Neural cell (in vitro differentiated cells): Measurements from ENCODE around the gene BICD1. TPM values are rescaled to one million over a fixed set of nuclear protein-coding genes. Genes with fewer than 3 reads are reported as not detected.

ENCODE experiments used
- H2AFZ ChIP-seq: fragments of 200-600, 300-800 bp; sonication (generic), shearing (Covaris generic); 2 replicates; pipeline ENCODE4 v1.6.0; 2014; ENCODE audit warnings: low read depth, mild to moderate bottlenecking, antibody characterized with exemption, low read length, moderate library complexity
- H3F3A ChIP-seq: fragments of 200-600 bp; shearing (Covaris generic); 2 replicates; pipeline ENCODE4 v1.6.1; 2016; ENCODE audit warnings: mild to moderate bottlenecking, moderate library complexity, mixed read lengths, antibody characterized with exemption, low read length; ENCODE audit not compliant: insufficient read depth, poor library complexity, severe bottlenecking
- H3K27ac ChIP-seq: fragments of 200-600, 300-800 bp; sonication (generic), shearing (Covaris generic); 2 replicates; pipeline ENCODE4 v1.5.1; 2014; ENCODE audit warnings: mild to moderate bottlenecking, low read length, moderate library complexity
- H3K27me3 ChIP-seq: fragments of 300-800, 200-600 bp; sonication (generic), shearing (Covaris generic); 2 replicates; pipeline ENCODE4 v1.6.0; 2014; ENCODE audit warnings: mild to moderate bottlenecking, low read depth, low read length, moderate library complexity; ENCODE audit not compliant: insufficient read depth
- H3K36me3 ChIP-seq: fragments of 300-800, 200-600 bp; sonication (generic), shearing (Covaris generic); 2 replicates; pipeline ENCODE4 v1.5.1; 2014; ENCODE audit warnings: mild to moderate bottlenecking, antibody characterized with exemption, low read length, moderate library complexity; ENCODE audit not compliant: insufficient read depth
- H3K4me2 ChIP-seq: fragments of 300-800, 200-600 bp; sonication (generic), shearing (Covaris generic); 2 replicates; pipeline ENCODE4 v1.6.0; 2014; ENCODE audit warnings: mild to moderate bottlenecking, low read length
- H3K4me3 ChIP-seq: fragments of 300-800, 200-600 bp; sonication (generic), shearing (Covaris generic); 2 replicates; pipeline ENCODE4 v1.5.1; 2014; ENCODE audit warnings: mild to moderate bottlenecking, low read length, moderate library complexity
- H3K79me2 ChIP-seq: fragments of 200-600 bp; shearing (Covaris generic); replicated peaks from 2 replicates; pipeline ENCODE4 v1.6.0; 2014; ENCODE audit warnings: mild to moderate bottlenecking, low read length, moderate library complexity; ENCODE audit not compliant: insufficient read depth
- H3K9ac ChIP-seq: fragments of 300-800, 200-600 bp; sonication (generic), shearing (Covaris generic); 2 replicates; pipeline ENCODE4 v1.6.1; 2016; ENCODE audit warnings: mild to moderate bottlenecking, low read length, mixed read lengths
- H3K9me2 ChIP-seq: fragments of 200-600 bp; shearing (Covaris generic); 2 replicates; pipeline ENCODE4 v1.6.1; 2016; ENCODE audit warnings: mild to moderate bottlenecking, low read length, mixed read lengths; ENCODE audit not compliant: insufficient read depth
- H3K9me3 ChIP-seq: fragments of 200-600, 300-800 bp; sonication (generic), shearing (Covaris generic); 2 replicates; pipeline ENCODE4 v1.6.1; 2016; ENCODE audit warnings: mild to moderate bottlenecking, mixed run types, low read length, moderate library complexity, mixed read lengths
- H4K20me1 ChIP-seq: fragments of 200-600 bp; shearing (Covaris generic); 2 replicates; pipeline ENCODE4 v1.6.1; 2016; ENCODE audit warnings: mild to moderate bottlenecking, mixed run types; ENCODE audit not compliant: insufficient read depth
- CTCF ChIP-seq: fragments of 450-650 bp; IDR thresholded peaks from 2 replicates; pipeline ENCODE4 v1.5.1; 2014; ENCODE audit warnings: antibody characterized with exemption, mild to moderate bottlenecking, moderate library complexity; ENCODE audit not compliant: poor library complexity, severe bottlenecking
- EP300 ChIP-seq: fragments of 450-650 bp; conservative IDR thresholded peaks from 2 replicates; pipeline ENCODE4 v1.6.1; 2014; ENCODE audit warnings: antibody characterized with exemption, mild to moderate bottlenecking, moderate library complexity; ENCODE audit not compliant: poor library complexity, severe bottlenecking
- EZH2 ChIP-seq: fragments of 200-600, 300-800 bp; shearing (Covaris generic), sonication (generic); IDR thresholded peaks from 2 replicates; pipeline ENCODE4 v1.6.1; 2014; ENCODE audit warnings: antibody characterized with exemption, low read length, borderline replicate concordance, mild to moderate bottlenecking; ENCODE audit not compliant: insufficient read depth, poor library complexity, severe bottlenecking
- MXI1 ChIP-seq: fragments of 450-650 bp; conservative IDR thresholded peaks from 2 replicates; pipeline ENCODE4 v1.6.1; 2014; ENCODE audit warnings: antibody characterized with exemption, mild to moderate bottlenecking; ENCODE audit not compliant: poor library complexity, severe bottlenecking
- POLR2AphosphoS5 ChIP-seq: IDR thresholded peaks from 2 replicates; pipeline ENCODE4 v1.6.1; 2012
- RAD21 ChIP-seq: fragments of 450-650 bp; conservative IDR thresholded peaks from 2 replicates; pipeline ENCODE4 v1.6.1; 2014; ENCODE audit warnings: antibody characterized with exemption, mild to moderate bottlenecking, moderate library complexity
- REST ChIP-seq: IDR thresholded peaks from 2 replicates; pipeline ENCODE4 v1.6.1; 2012; ENCODE audit warnings: borderline replicate concordance
- SMC3 ChIP-seq: fragments of 450-650 bp; conservative IDR thresholded peaks from 2 replicates; pipeline ENCODE4 v1.6.1; 2014; ENCODE audit warnings: antibody characterized with exemption, mild to moderate bottlenecking, moderate library complexity; ENCODE audit not compliant: poor library complexity
- TAF1 ChIP-seq: IDR thresholded peaks from 2 replicates; pipeline ENCODE4 v1.6.1; 2012; ENCODE audit warnings: low read depth
- polyA plus RNA-seq: library from polyadenylated mRNA; depleted of rRNA; stranded (reverse); fragments of >200 nt; gene quantifications from 2 replicates; pipeline ENCODE4 v1.2.3, GENCODE V29; 2014

Gene BICD1
- polyA plus RNA-seq, 1 donor from 2014 or later: 41.1 TPM

- H3K4me3 ChIP-seq: peak overlapping the region; percentile 96
- H3K79me2 ChIP-seq: peaks cover 54% of the 10 kb centered on the region
- peak overlapping the region; percentile 74 for H2AFZ ChIP-seq
These were observed 966 bp downstream of the BICD1 start for GRCh38 chr12:32107359-32108267.

More at GRCh38 chr12:32107359-32108267, 966 bp downstream of the BICD1 start:
- H3K9me2 ChIP-seq: no peaks in the 10 kb centered on the region
- peak overlapping the region; percentile 96 for H3K4me2 ChIP-seq
- TF ChIP-seq TAF1 (peak; percentile 1), EZH2 (no peak), EP300 (no peak), MXI1 (no peak), CTCF (no peak), POLR2AphosphoS5 (peak; percentile 48), RAD21 (peak; percentile 26), SMC3 (no peak), REST (peak; percentile 35)
- H3K9me3 ChIP-seq: no peaks in the 10 kb centered on the region
- H3K36me3 ChIP-seq: no peaks in the 10 kb centered on the region
- no peaks in the 10 kb centered on the region for H4K20me1 ChIP-seq
- peak overlapping the region; percentile 83 for H3K27ac ChIP-seq
- no peaks in the 10 kb centered on the region for H3F3A ChIP-seq
- H3K27me3 ChIP-seq: no peaks in the 10 kb centered on the region
- peak overlapping the region; percentile 96 for H3K9ac ChIP-seq
